Measurements from ENCODE around the gene UGT1A6.
"Not testable (repeated sequence)": the region's sequence is repeated elsewhere in the genome, so short reads cannot be mapped to it uniquely, and the experiment has no call there.

UGT1A6 gene

DNA sequence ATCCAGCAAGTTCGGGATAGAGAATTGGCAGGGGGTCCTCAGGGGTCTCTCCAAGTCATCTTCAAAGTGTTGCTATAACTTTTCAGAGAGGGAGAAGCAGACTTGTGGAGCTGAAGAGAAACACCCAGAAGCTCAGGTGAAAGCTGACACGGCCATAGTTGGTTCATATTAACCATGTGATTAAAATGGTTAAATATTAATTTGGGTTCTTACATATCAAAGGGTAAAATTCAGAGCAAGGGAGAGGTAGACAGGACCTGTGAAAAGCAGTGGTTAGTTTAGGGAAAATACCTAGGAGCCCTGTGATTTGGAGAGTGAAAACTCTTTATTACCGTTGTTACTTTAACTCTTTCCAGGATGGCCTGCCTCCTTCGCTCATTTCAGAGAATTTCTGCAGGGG, at the start of gene UGT1A6:
Gene UGT1A6 (plus strand): TSS at position 243 of the 400 bp plus-strand sequence. CDS start 115 bp downstream, at position 358.
- no peak for DNase-seq

GRCh38 chr2:233643128-233643527, 49.6 kb upstream of the UGT1A6 start:
- DNase-seq, result no peak

DNA sequence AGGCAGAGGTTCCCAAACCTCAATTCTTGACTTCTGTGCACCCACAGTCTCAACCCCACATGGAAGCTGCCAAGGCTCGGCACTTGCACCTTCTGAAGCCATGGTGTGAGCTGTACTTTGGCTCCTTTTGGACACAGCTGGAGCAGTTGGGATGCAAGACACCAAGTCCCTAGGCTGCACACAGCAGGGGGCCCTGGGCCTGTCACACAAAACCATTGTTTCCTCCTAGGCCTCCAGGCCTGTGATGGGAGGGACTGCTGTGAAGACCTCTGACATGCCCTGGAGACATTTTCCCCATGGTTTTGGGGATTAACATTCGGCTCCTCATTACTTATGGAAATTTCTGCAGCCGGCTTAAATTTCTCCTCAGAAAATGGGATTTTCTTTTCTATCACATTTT, 46.7 kb upstream of the UGT1A6 start:
- DNase-seq, result not testable (repeated sequence)

DNA sequence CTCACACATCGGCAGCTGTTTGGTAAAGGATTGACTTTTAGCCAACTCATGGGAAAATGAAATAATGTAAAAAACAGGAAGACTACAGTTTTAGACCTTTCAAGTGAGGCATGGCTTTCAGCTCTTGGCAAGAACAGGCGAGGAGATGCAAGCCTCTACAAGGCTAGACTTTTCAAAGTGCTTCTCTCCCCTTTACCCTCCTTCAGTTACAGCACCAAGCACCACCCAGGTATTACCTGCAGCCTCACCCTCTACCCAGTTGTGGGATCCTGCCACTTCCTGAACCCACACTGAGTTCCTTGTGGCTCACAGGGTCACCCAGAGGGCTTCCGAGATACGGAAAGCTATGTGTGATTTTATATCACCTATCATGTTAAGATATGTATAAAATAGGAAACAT, 41.7 kb upstream of the UGT1A6 start:
- no peak for DNase-seq

GRCh38 chr2:233651430-233651829, 41.3 kb upstream of the UGT1A6 start:
- DNase-seq, result no peak

DNA sequence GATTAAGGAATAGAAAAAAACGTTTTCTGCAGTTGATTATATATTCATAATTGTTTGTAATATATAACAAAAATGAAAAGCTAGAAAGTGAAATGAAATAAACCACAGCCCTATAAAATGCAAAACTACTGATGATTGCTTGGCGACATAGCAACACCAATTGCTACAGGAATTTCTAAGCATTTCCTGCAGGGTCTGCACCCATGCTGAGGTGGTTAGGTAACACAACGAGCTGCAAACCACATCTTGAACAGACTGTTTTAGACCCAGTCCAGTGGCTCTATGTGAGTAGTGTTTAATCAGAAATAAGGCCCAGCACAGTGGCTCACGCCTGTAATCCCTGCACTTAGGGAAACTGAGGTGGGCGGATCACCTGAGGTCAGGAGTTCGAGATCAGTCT, 38.2 kb upstream of the UGT1A6 start:
- DNase-seq, result no peak

DNA sequence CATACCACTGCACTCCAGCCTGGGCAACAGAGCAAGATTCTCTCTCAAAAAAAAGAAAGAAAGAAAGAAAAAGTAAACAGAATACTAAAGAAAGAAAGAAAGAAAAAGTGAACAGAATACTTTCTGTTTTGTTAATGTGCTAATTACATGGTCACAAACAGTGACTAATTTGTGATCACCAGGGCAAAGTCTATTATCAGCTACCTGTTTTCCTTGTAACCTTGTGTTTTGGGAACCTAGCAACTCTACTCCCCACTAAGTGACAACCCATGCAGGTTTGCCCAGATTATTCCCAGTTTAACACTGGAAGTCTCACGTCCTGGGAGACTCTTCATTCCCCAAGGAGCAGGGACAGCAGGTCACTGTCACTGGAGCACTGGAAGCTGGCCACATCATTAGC, 37.6 kb upstream of the UGT1A6 start:
- DNase-seq, result no peak

- not testable (repeated sequence) for DNase-seq
Observed at GRCh38 chr2:233655943-233656342, 36.7 kb upstream of the UGT1A6 start.

- no peak for DNase-seq
Observed at GRCh38 chr2:233656443-233656842, 36.2 kb upstream of the UGT1A6 start.

GRCh38 chr2:233658610-233659009, 34.1 kb upstream of the UGT1A6 start:
- DNase-seq, result no peak

- no peak for DNase-seq
Observed at GRCh38 chr2:233663911-233664310, 28.8 kb upstream of the UGT1A6 start.

DNA sequence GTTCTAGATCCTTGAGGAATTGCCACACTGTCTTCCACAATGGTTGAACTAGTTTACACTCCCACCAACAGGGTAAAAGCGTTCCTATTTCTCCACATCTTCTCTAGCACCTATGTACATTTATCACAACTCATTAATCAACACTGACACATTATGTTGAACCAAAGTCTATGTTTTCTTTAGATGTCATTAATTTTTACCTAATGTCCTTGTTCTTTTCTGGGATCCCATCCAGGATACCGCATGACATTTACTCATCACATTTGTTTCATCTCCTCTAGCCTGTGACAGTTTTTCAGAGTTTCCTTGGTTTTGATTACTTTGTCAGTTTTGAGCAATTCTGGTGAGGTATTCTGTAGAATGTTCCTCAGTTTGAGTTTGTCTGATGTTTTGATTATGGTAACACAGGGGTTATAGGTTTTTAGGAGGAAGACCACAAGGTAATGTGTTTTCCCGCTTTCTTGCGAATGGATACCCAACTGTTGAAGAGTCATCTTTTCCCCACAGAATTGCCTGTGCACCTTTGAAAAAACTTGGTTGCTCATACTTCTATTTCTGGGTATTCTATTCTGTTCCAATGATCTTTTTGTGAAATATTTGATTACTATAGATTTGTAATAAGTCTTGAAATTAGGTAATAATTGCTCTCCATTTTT, 24.0 kb upstream of the UGT1A6 start:
- no peak for DNase-seq

DNA sequence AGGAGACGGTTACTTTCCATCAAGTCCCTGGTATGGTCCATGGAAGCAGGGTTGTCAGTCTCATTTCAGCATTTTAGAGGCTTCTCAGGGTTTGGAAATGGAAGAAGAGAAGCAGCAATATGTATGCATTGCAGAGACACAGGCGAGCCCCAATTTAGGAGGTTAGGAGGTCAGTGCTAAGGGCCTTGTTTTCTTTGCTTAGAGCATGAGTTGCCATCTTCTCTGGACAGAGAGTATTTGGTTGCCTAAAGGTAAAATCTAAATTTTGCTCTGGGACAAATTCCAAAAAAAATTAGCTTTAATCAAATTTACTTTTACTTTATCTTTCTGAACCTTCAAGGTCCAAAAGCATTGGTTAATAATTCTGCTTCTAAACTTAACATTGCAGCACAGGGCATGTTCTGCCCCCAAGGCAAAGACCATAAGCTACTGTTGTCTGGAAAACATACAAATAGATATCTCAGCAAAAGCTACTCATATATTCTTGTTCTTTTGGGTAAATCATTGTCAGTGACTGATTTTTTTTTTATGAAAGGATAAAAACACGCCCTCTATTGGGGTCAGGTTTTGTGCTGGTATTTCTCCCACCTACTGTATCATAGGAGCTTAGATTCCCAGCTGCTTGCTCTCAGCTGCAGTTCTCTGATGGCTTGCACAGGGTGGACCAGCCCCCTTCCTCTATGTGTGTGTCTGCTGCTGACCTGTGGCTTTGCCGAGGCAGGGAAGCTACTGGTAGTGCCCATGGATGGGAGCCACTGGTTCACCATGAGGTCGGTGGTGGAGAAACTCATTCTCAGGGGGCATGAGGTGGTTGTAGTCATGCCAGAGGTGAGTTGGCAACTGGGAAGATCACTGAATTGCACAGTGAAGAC, 21.2 kb upstream of the UGT1A6 start, which contains the start of gene UGT1A9:
Gene UGT1A9 (plus strand): TSS at position 609 of the 872 bp plus-strand sequence. CDS start 37 bp downstream, at position 646.
- DNase-seq, result no peak

GRCh38 chr2:233672886-233673285, 19.8 kb upstream of the UGT1A6 start:
- no peak for DNase-seq

GRCh38 chr2:233673896-233674295, 18.8 kb upstream of the UGT1A6 start:
- DNase-seq, result no peak

DNA sequence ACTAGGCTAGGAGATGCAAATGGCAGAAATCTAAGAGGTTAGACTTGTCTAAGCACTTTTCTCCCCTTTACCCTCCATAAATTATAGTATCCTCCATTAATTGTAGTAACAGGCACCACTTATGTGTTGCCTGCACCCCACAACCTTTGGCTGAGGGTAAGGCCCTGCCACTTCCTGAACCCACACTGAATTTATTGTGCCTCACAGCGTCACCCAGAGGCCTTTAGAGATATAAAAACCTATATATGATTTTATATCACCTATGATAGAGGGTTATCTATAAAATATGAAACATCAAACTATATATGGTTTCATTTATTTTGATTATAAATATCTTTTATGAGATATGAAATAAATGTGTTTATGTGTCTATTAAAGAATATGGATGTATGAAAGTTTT, 18.4 kb upstream of the UGT1A6 start:
- no peak for DNase-seq

DNA sequence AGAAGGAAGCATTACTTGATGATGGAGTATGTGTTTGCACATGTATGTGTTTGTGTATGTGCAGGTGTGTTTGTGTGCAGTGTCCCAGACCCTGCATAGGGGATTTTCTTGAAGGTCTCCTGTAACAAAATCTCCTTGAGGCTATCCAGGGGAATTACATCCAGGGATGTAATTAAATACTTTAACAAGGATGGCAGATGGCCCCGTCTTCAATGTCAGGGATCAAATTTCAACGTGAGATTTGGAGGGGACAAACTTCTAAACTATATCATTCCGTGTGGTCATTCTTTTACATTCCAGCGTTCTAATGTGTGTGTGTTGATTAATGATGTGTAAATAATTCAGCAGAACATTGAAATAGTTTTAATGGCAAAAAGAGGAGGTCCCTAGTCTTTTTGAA, 17.7 kb upstream of the UGT1A6 start:
- DNase-seq, result no peak

DNA sequence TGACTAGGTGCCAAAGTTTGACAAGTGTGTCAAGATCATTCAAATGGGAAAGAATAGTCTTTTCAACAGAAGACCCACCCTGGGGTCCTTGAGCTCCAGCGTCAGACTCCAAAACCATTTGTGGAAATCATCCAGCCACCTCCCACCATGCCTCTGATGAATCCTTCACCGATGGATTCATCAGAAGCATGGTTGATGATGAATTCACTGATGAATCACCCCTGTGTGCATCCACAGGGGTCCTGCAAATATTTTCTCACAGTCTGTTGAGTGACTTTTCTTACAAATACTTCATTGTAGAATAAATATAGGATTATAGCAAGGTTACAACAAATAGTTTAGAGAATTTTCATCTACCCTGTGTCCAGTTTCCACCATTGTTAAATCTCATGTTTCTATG, 16.6 kb upstream of the UGT1A6 start:
- no peak for DNase-seq

GRCh38 chr2:233679196-233679595, 13.5 kb upstream of the UGT1A6 start:
- no peak for DNase-seq

GRCh38 chr2:233680361-233681045, 12.2 kb upstream of the UGT1A6 start:
- DNase-seq, result no peak

- DNase-seq, result no peak
Observed at GRCh38 chr2:233681521-233682099, 11.1 kb upstream of the UGT1A6 start, which contains the start of gene UGT1A7. Gene UGT1A7 (plus strand): TSS chr2:233681901. CDS start chr2:233681938, 37 bp downstream.

DNA sequence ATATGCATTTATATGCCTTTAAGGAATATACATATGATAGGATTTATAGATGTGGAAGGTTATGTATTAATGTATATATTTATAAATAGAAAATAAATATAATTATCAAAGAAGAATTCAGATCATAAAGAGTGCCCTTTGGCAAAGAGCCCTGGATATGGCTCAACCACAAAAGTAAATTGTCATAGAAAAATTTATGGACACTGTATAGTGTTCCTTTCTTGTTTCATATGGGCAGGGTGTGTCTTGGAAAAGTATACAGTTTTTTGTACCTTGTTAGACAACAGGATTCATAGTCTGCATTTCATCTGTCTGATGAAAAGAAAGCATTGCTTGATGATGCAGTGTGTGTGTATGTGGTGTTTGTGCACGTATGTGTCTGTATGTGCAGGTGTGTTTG, 8.1 kb upstream of the UGT1A6 start:
- no peak for DNase-seq

DNA sequence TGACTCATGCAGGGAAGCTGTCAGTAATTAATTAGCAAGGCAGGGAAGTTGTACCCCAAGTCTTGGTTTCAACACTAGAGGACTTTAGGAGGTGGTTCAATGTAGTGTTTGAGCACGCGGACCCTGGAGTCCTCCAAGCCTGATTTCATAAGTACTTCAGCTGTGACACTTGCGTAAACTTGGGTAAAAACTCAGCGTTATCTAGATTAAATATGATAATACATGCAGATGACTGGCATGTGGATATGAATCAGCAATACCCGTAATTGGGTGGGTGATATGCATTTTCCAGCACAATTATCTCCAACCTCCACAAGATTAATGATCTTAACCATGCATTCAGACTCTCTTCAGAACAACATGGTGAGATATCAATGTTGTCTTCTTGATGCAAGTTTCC, 5.8 kb upstream of the UGT1A6 start:
- DNase-seq, result no peak

All from stimulated activated CD4-positive, alpha-beta T cell treated with anti-CD3 and anti-CD28 coated beads, Interleukin-4, amount 100 ng/mL, for 1 hour (primary cell).